Measurements from ENCODE around the gene MRPS23. TPM values are rescaled to one million over a fixed set of nuclear protein-coding genes. Genes with fewer than 3 reads are reported as not detected.
A peak's percentile ranks its signal among the peaks of the same experiment; 100 is the strongest.

Gene MRPS23
- total RNA-seq: 18.5 and 27.9 TPM in 2 replicates
- polyA plus RNA-seq: 40.0 and 57.6 TPM in 2 replicates
- polyA plus RNA-seq (2012): 43.7 and 57.2 TPM in 2 replicates
- 23.0 and 43.6 TPM in 2 replicates for polyA minus RNA-seq (ENCODE audit: low replicate concordance)

DNA sequence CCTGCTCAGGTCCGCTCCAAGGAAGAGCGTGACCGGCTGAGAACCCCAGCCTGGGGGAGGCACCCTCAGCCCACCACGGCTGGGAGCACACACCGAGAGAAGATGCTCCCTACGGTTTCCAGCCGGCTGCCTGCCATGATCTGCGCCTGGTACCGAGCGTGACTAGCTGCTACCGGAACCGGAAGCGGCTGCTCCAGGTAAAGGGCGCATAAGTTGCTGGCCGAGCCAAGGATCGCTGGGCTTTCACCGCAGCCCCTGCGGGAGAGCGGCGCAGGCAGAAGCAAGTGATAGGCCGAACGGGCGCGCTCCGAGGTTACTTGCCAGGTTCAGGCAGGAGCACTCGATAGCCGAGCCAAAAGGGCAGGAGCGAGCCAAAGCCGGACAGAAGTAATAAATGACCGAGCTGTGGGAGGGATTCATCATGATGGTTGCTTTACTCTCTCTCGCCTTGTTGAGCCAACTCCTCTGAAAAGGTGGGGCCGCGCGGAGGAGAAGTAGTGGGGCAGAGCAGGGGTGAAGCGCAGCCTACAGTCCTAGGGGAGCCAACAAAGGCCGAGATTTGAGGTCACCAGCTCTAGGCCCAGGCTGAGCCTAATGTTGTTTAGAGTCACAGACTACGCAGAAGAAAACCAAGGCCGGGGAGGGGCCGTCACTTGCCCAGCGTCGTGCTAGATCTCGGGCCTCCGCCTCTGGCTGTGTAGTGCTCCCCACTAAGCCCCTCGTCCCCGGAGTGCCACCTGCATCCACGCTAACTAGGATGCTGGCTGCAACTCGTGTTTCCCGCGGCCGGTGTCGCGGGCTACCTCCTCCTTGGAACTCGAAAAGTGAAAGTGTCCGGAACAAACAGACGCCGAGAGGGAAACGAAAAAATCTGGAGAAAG lies at the start of gene MRPS23:
Gene MRPS23 (minus strand): TSS at position 171 of the 881 bp plus-strand sequence. CDS start 34 bp downstream, at position 137.
- peak within 1 kb of the TSS; percentile 100 for H3K4me2 ChIP-seq (ENCODE audit: extremely low read depth, insufficient read depth, low read length)
- peak within 1 kb of the TSS; percentile 97 to 99 (median 98) for H3K4me3 ChIP-seq (replicated peaks in 1 of 4; ENCODE audit: control extremely low read depth in 1 of 4, insufficient read depth in 1 of 4, low read depth in 3 of 4, low read length in 4 of 4)
- peak within 1 kb of the TSS; percentile 95 for H2AFZ ChIP-seq (ENCODE audit: low read length)
- no peaks in the 10 kb centered on the region for H3K9me3 ChIP-seq (ENCODE audit: control insufficient read depth, insufficient read depth, low read depth, low read length)
- no peaks in the 10 kb centered on the region for H4K20me1 ChIP-seq (ENCODE audit: control insufficient read depth, extremely low read depth, insufficient read depth, low read length)
- no peaks in the 10 kb centered on the region for H3K36me3 ChIP-seq (ENCODE audit: control insufficient read depth, insufficient read depth, low read length)
- peak within 1 kb of the TSS; percentile 89 for H3K27ac ChIP-seq (ENCODE audit: insufficient read depth, low read length)
- peak within 1 kb of the TSS; percentile 86 for H3K9ac ChIP-seq (ENCODE audit: insufficient read depth, low read length)
- peaks cover 16% of the 10 kb centered on the region for H3K4me1 ChIP-seq (ENCODE audit: control insufficient read depth, extremely low read depth, insufficient read depth, low read length)
- TF ChIP-seq EZH2 (IDR thresholded peaks at IDR 0.05; ENCODE audit: low read length, missing control alignments): no peak
- TF ChIP-seq, protein P1, sequence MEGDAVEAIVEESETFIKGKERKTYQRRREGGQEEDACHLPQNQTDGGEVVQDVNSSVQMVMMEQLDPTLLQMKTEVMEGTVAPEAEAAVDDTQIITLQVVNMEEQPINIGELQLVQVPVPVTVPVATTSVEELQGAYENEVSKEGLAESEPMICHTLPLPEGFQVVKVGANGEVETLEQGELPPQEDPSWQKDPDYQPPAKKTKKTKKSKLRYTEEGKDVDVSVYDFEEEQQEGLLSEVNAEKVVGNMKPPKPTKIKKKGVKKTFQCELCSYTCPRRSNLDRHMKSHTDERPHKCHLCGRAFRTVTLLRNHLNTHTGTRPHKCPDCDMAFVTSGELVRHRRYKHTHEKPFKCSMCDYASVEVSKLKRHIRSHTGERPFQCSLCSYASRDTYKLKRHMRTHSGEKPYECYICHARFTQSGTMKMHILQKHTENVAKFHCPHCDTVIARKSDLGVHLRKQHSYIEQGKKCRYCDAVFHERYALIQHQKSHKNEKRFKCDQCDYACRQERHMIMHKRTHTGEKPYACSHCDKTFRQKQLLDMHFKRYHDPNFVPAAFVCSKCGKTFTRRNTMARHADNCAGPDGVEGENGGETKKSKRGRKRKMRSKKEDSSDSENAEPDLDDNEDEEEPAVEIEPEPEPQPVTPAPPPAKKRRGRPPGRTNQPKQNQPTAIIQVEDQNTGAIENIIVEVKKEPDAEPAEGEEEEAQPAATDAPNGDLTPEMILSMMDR (conservative IDR thresholded peaks at IDR 0.05 in 1 of 2, IDR thresholded peaks at IDR 0.05 in 1 of 2; ENCODE audit: low read depth in 1 of 2, low read length in 2 of 2): no peak
- DNase-seq (ENCODE audit: low read depth in 2 of 2): peak; percentile 99 to 100
- peaks cover 15% of the 10 kb centered on the region for H3K79me2 ChIP-seq (ENCODE audit: control insufficient read depth, insufficient read depth, low read length)
- H3K27me3 ChIP-seq (ENCODE audit: control insufficient read depth, insufficient read depth, low read length): no peaks in the 10 kb centered on the region

DNA sequence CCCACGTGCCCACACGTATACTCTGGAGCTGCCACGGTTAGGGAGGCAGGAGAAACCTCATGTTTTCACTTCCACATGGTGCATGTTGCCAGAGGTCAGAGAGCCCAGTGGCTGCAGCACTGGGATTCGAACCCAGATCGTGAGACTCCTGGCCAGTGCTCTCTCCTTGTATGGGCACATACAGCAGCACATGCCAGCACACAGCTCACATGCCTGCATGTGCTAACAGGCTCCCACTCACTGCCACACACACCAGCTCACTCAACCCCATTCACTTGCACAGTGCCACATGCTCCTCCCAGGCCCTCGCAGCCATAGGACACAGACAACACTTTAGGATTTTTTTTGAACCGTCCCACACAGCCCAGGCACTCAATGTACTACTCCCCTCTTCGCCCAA lies 49.5 kb upstream of the MRPS23 start:
- Histone ChIP-seq H4K20me1 (ENCODE audit: control insufficient read depth, extremely low read depth, insufficient read depth, low read length) (no peaks in the 10 kb centered on the region), H3K4me3 (replicated peaks in 1 of 4; ENCODE audit: control extremely low read depth in 1 of 4, insufficient read depth in 1 of 4, low read depth in 3 of 4, low read length in 4 of 4) (no peak overlapping the region), H3K27me3 (ENCODE audit: control insufficient read depth, insufficient read depth, low read length) (no peaks in the 10 kb centered on the region), H2AFZ (ENCODE audit: low read length) (no peak overlapping the region), H3K9ac (ENCODE audit: insufficient read depth, low read length) (no peak overlapping the region), H3K27ac (ENCODE audit: insufficient read depth, low read length) (peak overlapping the region; percentile 68), H3K4me2 (ENCODE audit: extremely low read depth, insufficient read depth, low read length) (no peak overlapping the region), H3K79me2 (ENCODE audit: control insufficient read depth, insufficient read depth, low read length) (peaks cover 17% of the 10 kb centered on the region), H3K4me1 (ENCODE audit: control insufficient read depth, extremely low read depth, insufficient read depth, low read length) (peaks cover 43% of the 10 kb centered on the region), H3K36me3 (ENCODE audit: control insufficient read depth, insufficient read depth, low read length) (no peaks in the 10 kb centered on the region), H3K9me3 (ENCODE audit: control insufficient read depth, insufficient read depth, low read depth, low read length) (no peaks in the 10 kb centered on the region)
- DNase-seq (ENCODE audit: low read depth in 2 of 2): peak in 1 of 2 donors; percentile 39
- no peak for TF ChIP-seq EZH2 (IDR thresholded peaks at IDR 0.05; ENCODE audit: low read length, missing control alignments)
- TF ChIP-seq, protein P1 (conservative IDR thresholded peaks at IDR 0.05 in 1 of 2, IDR thresholded peaks at IDR 0.05 in 1 of 2; ENCODE audit: low read depth in 1 of 2, low read length in 2 of 2): no peak

DNA sequence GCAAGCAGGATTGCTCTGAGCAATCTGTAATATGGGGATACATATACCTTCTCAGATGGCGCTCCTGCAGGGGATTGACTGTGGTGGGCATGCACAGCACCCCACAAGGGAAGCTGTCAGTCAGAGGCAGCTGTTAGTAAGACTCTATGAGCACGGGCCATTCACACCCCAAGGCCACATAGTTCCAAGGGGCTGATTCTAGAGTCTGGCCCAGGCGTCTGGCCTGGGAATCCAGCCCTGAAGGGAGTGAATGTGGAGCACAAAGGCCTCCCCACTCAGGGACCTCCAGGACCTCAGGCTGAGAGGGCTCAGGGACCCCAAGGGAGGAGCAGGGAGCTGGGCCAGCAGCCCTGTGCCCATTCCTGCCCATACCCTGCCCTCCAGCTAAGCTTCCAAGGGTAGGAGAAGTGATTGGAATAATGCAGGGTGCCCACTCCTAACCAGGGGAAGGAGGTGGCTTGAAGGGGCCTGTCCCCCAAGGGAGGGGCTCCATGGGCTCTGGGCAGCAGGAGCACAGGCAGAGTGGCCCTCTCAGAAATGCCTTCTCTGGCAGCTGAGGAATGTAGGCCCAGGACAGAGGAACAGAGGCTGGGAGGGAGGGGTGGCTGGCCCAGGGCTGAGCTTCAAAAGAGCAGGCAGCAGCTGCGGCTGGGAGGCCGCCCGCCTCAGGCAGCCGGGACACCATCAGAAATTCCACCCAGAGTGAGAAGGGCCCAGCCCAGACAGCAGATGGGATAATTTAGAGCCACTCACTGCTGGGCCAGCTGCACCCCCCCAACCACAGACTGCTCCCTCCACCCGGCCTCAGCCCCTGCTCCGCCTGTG lies 48.9 kb upstream of the MRPS23 start:
- no peak for TF ChIP-seq EZH2 (IDR thresholded peaks at IDR 0.05; ENCODE audit: low read length, missing control alignments)
- TF ChIP-seq, protein P1 (conservative IDR thresholded peaks at IDR 0.05 in 1 of 2, IDR thresholded peaks at IDR 0.05 in 1 of 2; ENCODE audit: low read depth in 1 of 2, low read length in 2 of 2): no peak
- H3K36me3 ChIP-seq (ENCODE audit: control insufficient read depth, insufficient read depth, low read length): no peaks in the 10 kb centered on the region
- no peaks in the 10 kb centered on the region for H3K27me3 ChIP-seq (ENCODE audit: control insufficient read depth, insufficient read depth, low read length)
- H3K27ac ChIP-seq (ENCODE audit: insufficient read depth, low read length): peak overlapping the region; percentile 68
- H3K4me3 ChIP-seq (replicated peaks in 1 of 4; ENCODE audit: control extremely low read depth in 1 of 4, insufficient read depth in 1 of 4, low read depth in 3 of 4, low read length in 4 of 4): no peak overlapping the region
- peaks cover 41% of the 10 kb centered on the region for H3K4me1 ChIP-seq (ENCODE audit: control insufficient read depth, extremely low read depth, insufficient read depth, low read length)
- no peaks in the 10 kb centered on the region for H4K20me1 ChIP-seq (ENCODE audit: control insufficient read depth, extremely low read depth, insufficient read depth, low read length)
- H3K9ac ChIP-seq (ENCODE audit: insufficient read depth, low read length): peak overlapping the region; percentile 28
- H3K4me2 ChIP-seq (ENCODE audit: extremely low read depth, insufficient read depth, low read length): peak overlapping the region; percentile 11
- DNase-seq (ENCODE audit: low read depth in 2 of 2): peak; percentile 71 to 78
- H2AFZ ChIP-seq (ENCODE audit: low read length): no peak overlapping the region
- no peaks in the 10 kb centered on the region for H3K9me3 ChIP-seq (ENCODE audit: control insufficient read depth, insufficient read depth, low read depth, low read length)
- H3K79me2 ChIP-seq (ENCODE audit: control insufficient read depth, insufficient read depth, low read length): peaks cover 14% of the 10 kb centered on the region

All from fibroblast of lung (primary cell).